Uterus (tissue), 4 donors: Measurements from ENCODE around the gene E2F8. TPM values are rescaled to one million over a fixed set of nuclear protein-coding genes. Genes with fewer than 3 reads are reported as not detected.
A peak's percentile ranks its signal among the peaks of the same experiment; 100 is the strongest.

ENCODE experiments used
- DNase-seq, 2 donors: peaks; one replicate each; pipeline ENCODE4 v3.0.0-alpha.2; 2019 to 2020
- H3K27ac ChIP-seq, 2 donors: fragments of 200-600 bp; sonication (generic); 1 replicate in 1 of 2; 2 replicates in 1 of 2; pipeline ENCODE4 v1.5.1; 2016 to 2018
- H3K27me3 ChIP-seq, 2 donors: fragments of 200-600 bp; sonication (generic); one replicate each; pipeline ENCODE4 v1.5.1; 2018 to 2019; ENCODE audit warnings: control low read depth in 1 of 2
- H3K36me3 ChIP-seq, 2 donors: fragments of 200-600 bp; sonication (generic); one replicate each; pipeline ENCODE4 v1.5.1; 2019; ENCODE audit warnings: control low read depth in 1 of 2
- H3K4me1 ChIP-seq, 2 donors: fragments of 200-600 bp; sonication (generic); one replicate each; pipeline ENCODE4 v1.5.1; 2018 to 2019; ENCODE audit warnings: control low read depth in 1 of 2
- H3K4me3 ChIP-seq, 2 donors: fragments of 200-600 bp; sonication (generic); 1 replicate in 1 of 2; 2 replicates in 1 of 2; pipeline ENCODE4 v1.5.1; 2018 to 2019; ENCODE audit warnings: mild to moderate bottlenecking in 1 of 2
- H3K9me3 ChIP-seq, 2 donors: fragments of 200-600 bp; sonication (generic); one replicate each; pipeline ENCODE4 v1.5.1; 2019; ENCODE audit warnings: control low read depth in 1 of 2
- POLR2A ChIP-seq, 2 donors: fragments of 450-650 bp; IDR thresholded peaks; one replicate each; pipeline ENCODE4 v1.6.1; 2016; ENCODE audit warnings: antibody characterized with exemption in 2 of 2, mild to moderate bottlenecking in 1 of 2, moderate library complexity in 1 of 2
- intact Hi-C: fragments of 100-400 bp; cut with DNase I; formaldehyde crosslinking; loops from one replicate; pipeline ENCODE4 v1.15.1; 2023; ENCODE audit warnings: low total_unique reads
- total RNA-seq, 4 donors: library from RNA; depleted of rRNA in 3 of 4; stranded (reverse); fragments of >200 nt in 3 of 4; gene quantifications; one replicate each; pipeline versions ENCODE4 v1.1.0 to v1.2.4, GENCODE V29; 2014 to 2023
- TF ChIP-seq, protein P1 (sequence below), 4 experiments: fragments of 200-600 bp in 2 of 4; fragments of 450-650 bp in 2 of 4; sonication (generic) in 2 of 4; IDR thresholded peaks; one replicate each; pipeline ENCODE4 v1.5.1; 2016 to 2019; ENCODE audit warnings: antibody characterized with exemption in 4 of 4, mild to moderate bottlenecking in 2 of 4, moderate library complexity in 1 of 4
- donor health status: DM: yes; HTN: yes; CAD: no.

The E2F8 gene
- total RNA-seq, 4 donors from 2014 or later, result 2.4 TPM; not detected in 3

- Histone ChIP-seq H3K9me3 (no peaks in the 10 kb centered on the region), H3K4me1 (peaks cover 0 to 17% of the 10 kb centered on the region in 2 donors), H3K27me3 (peaks cover 18 to 19% of the 10 kb centered on the region in 2 donors), H3K4me3 (peak overlapping the region; percentile 28 to 45), H3K36me3 (no peaks in the 10 kb centered on the region), H3K27ac (no peak overlapping the region)
- intact Hi-C loops, result no loop called here
- no peak for TF ChIP-seq POLR2A (IDR thresholded peaks at IDR 0.05)
- TF ChIP-seq, protein P1, sequence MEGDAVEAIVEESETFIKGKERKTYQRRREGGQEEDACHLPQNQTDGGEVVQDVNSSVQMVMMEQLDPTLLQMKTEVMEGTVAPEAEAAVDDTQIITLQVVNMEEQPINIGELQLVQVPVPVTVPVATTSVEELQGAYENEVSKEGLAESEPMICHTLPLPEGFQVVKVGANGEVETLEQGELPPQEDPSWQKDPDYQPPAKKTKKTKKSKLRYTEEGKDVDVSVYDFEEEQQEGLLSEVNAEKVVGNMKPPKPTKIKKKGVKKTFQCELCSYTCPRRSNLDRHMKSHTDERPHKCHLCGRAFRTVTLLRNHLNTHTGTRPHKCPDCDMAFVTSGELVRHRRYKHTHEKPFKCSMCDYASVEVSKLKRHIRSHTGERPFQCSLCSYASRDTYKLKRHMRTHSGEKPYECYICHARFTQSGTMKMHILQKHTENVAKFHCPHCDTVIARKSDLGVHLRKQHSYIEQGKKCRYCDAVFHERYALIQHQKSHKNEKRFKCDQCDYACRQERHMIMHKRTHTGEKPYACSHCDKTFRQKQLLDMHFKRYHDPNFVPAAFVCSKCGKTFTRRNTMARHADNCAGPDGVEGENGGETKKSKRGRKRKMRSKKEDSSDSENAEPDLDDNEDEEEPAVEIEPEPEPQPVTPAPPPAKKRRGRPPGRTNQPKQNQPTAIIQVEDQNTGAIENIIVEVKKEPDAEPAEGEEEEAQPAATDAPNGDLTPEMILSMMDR (IDR thresholded peaks at IDR 0.05), result no peak
- DNase-seq, result no peak
Observed at GRCh38 chr11:19241260-19242178, 774 bp upstream of the E2F8 start.

DNA sequence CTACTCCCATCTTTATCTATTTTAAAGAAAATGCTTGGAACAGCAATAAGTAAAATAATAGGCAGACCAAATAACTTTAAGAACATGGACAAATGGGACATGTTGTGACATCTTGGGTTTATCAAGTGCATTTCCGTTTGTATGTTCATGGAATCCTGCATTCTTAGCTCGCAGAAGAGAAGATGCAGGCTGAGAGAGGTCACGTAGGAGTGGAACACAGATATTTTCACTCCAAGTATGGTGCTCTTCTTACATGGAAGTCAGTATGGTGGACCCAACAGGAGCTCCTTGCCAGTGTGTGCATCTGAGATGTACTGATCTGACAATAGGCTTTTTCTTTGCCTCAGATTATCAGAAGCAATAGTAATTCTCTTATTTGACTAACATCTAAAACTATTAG is 1.7 kb downstream of the E2F8 start:
- DNase-seq, result no peak
- no peak overlapping the region for H3K4me3 ChIP-seq
- no peaks in the 10 kb centered on the region for H3K9me3 ChIP-seq
- intact Hi-C loops, result no loop called here
- no peaks in the 10 kb centered on the region for H3K36me3 ChIP-seq
- TF ChIP-seq, protein P1 (IDR thresholded peaks at IDR 0.05), result no peak
- no peak for TF ChIP-seq POLR2A (IDR thresholded peaks at IDR 0.05)
- H3K4me1 ChIP-seq, result peaks cover 0 to 17% of the 10 kb centered on the region in 2 donors
- H3K27me3 ChIP-seq, result peaks cover 18 to 19% of the 10 kb centered on the region in 2 donors
- no peak overlapping the region for H3K27ac ChIP-seq

DNA sequence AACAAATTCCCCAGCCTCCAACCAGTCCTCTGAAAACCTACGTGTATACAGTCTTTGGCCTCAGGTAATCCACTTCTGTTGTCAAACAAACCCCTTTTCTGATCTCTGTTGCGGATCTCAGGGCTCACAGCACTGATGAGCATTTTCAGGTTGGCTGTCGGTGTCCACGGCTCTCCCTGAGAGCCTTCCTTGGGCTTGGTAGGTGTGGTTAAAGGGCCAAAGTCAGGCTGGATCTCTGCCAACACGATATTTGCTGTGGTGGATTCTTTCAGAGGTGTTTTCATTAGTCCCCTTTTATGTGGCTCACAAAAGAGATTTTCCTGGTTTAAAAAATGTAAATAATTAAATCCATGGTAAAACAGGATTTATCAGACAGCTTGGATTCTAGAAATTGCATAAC is 2.9 kb downstream of the E2F8 start:
- Histone ChIP-seq H3K4me3 (no peak overlapping the region), H3K36me3 (no peaks in the 10 kb centered on the region), H3K4me1 (peaks cover 0 to 17% of the 10 kb centered on the region in 2 donors), H3K27ac (no peak overlapping the region), H3K27me3 (peaks cover 12 to 19% of the 10 kb centered on the region in 2 donors), H3K9me3 (no peaks in the 10 kb centered on the region)
- intact Hi-C loops, result no loop called here
- no peak for DNase-seq
- TF ChIP-seq POLR2A (IDR thresholded peaks at IDR 0.05), result no peak
- TF ChIP-seq, protein P1 (IDR thresholded peaks at IDR 0.05), result no peak

DNA sequence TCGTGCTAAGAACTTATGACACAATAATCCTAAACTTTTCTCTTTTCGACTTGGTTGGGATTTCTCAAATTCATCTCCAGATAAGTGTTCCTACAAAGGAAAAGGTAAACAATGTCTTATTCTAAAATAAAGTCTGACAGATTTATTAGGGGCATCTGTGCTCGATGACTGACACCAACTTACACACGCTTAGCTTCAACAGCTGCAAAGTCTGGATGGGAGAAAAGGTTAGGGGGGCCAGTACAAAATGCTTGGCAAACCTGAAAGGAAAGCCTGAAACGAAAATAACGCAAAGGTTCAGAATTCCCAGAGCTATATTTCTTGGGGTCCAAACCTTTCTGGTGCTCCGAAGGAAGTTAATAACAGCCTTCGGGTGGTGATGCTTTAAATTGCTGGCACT is 3.4 kb downstream of the E2F8 start:
- Histone ChIP-seq H3K27ac (no peak overlapping the region), H3K27me3 (peaks cover 10 to 15% of the 10 kb centered on the region in 2 donors), H3K4me1 (peaks cover 0 to 17% of the 10 kb centered on the region in 2 donors), H3K4me3 (no peak overlapping the region), H3K9me3 (no peaks in the 10 kb centered on the region), H3K36me3 (no peaks in the 10 kb centered on the region)
- intact Hi-C loops, result no loop called here
- no peak for TF ChIP-seq POLR2A (IDR thresholded peaks at IDR 0.05)
- TF ChIP-seq, protein P1 (IDR thresholded peaks at IDR 0.05), result no peak
- no peak for DNase-seq

- intact Hi-C loops, result no loop called here
- Histone ChIP-seq H3K36me3 (no peaks in the 10 kb centered on the region), H3K27ac (no peak overlapping the region), H3K27me3 (no peaks in the 10 kb centered on the region), H3K4me3 (no peak overlapping the region), H3K9me3 (no peaks in the 10 kb centered on the region), H3K4me1 (no peaks in the 10 kb centered on the region)
- DNase-seq, result no peak
- TF ChIP-seq, protein P1 (IDR thresholded peaks at IDR 0.05), result no peak
- no peak for TF ChIP-seq POLR2A (IDR thresholded peaks at IDR 0.05)
Observed at GRCh38 chr11:19234231-19234817, 6.4 kb downstream of the E2F8 start.
